Measurements from ENCODE around the gene NUBP2.

Gene NUBP2

GRCh38 chr16:1758923-1759322, 23.8 kb upstream of the NUBP2 start:
- Histone ChIP-seq H3K27me3 (ENCODE audit: control insufficient read depth in 5 of 5, insufficient read depth in 4 of 5, low read length in 5 of 5) (no peaks in the 10 kb centered on the region), H3K36me3 (ENCODE audit: control insufficient read depth in 5 of 5, insufficient read depth in 5 of 5, low read length in 5 of 5) (peaks cover 0 to 89% (median 67%) of the 10 kb centered on the region in 5 donors), H3K9me3 (ENCODE audit: control insufficient read depth in 5 of 5, low read length in 5 of 5) (no peaks in the 10 kb centered on the region), H3K9ac (ENCODE audit: low read length in 5 of 5) (no peak overlapping the region), H3K4me1 (ENCODE audit: control insufficient read depth in 5 of 5, insufficient read depth in 5 of 5, low read length in 5 of 5) (no peaks in the 10 kb centered on the region), H3K4me3 (ENCODE audit: low read depth in 1 of 5, low read length in 5 of 5) (no peak overlapping the region), H3K27ac (ENCODE audit: low read depth, low read length) (no peak overlapping the region)

GRCh38 chr16:1759511-1759910, 23.2 kb upstream of the NUBP2 start:
- Histone ChIP-seq H3K36me3 (ENCODE audit: control insufficient read depth in 5 of 5, insufficient read depth in 5 of 5, low read length in 5 of 5) (peaks cover 0 to 89% (median 69%) of the 10 kb centered on the region in 5 donors), H3K4me1 (ENCODE audit: control insufficient read depth in 5 of 5, insufficient read depth in 5 of 5, low read length in 5 of 5) (no peaks in the 10 kb centered on the region), H3K9me3 (ENCODE audit: control insufficient read depth in 5 of 5, low read length in 5 of 5) (no peaks in the 10 kb centered on the region)

GRCh38 chr16:1760911-1761310, 21.8 kb upstream of the NUBP2 start:
- Histone ChIP-seq H3K9ac (ENCODE audit: low read length in 5 of 5) (no peak overlapping the region), H3K4me1 (ENCODE audit: control insufficient read depth in 5 of 5, insufficient read depth in 5 of 5, low read length in 5 of 5) (no peaks in the 10 kb centered on the region), H3K36me3 (ENCODE audit: control insufficient read depth in 5 of 5, insufficient read depth in 5 of 5, low read length in 5 of 5) (peaks cover 0 to 90% (median 78%) of the 10 kb centered on the region in 5 donors), H3K27me3 (ENCODE audit: control insufficient read depth in 5 of 5, insufficient read depth in 4 of 5, low read length in 5 of 5) (no peaks in the 10 kb centered on the region), H3K4me3 (ENCODE audit: low read depth in 1 of 5, low read length in 5 of 5) (no peak overlapping the region), H3K9me3 (ENCODE audit: control insufficient read depth in 5 of 5, low read length in 5 of 5) (no peaks in the 10 kb centered on the region), H3K27ac (ENCODE audit: low read depth, low read length) (no peak overlapping the region)

More at GRCh38 chr16:1759511-1759910, 23.2 kb upstream of the NUBP2 start:
- H3K4me3 ChIP-seq (ENCODE audit: low read depth in 1 of 5, low read length in 5 of 5), result no peak overlapping the region
- H3K9ac ChIP-seq (ENCODE audit: low read length in 5 of 5), result no peak overlapping the region
- no peaks in the 10 kb centered on the region for H3K27me3 ChIP-seq (ENCODE audit: control insufficient read depth in 5 of 5, insufficient read depth in 4 of 5, low read length in 5 of 5)
- H3K27ac ChIP-seq (ENCODE audit: low read depth, low read length), result no peak overlapping the region

GRCh38 chr16:1761751-1762150, 21.0 kb upstream of the NUBP2 start:
- Histone ChIP-seq H3K4me1 (ENCODE audit: control insufficient read depth in 5 of 5, insufficient read depth in 5 of 5, low read length in 5 of 5) (no peaks in the 10 kb centered on the region), H3K27ac (ENCODE audit: low read depth, low read length) (no peak overlapping the region), H3K4me3 (ENCODE audit: low read depth in 1 of 5, low read length in 5 of 5) (no peak overlapping the region), H3K9me3 (ENCODE audit: control insufficient read depth in 5 of 5, low read length in 5 of 5) (no peaks in the 10 kb centered on the region), H3K27me3 (ENCODE audit: control insufficient read depth in 5 of 5, insufficient read depth in 4 of 5, low read length in 5 of 5) (no peaks in the 10 kb centered on the region), H3K9ac (ENCODE audit: low read length in 5 of 5) (no peak overlapping the region), H3K36me3 (ENCODE audit: control insufficient read depth in 5 of 5, insufficient read depth in 5 of 5, low read length in 5 of 5) (peaks cover 0 to 94% (median 83%) of the 10 kb centered on the region in 5 donors)

GRCh38 chr16:1762196-1762878, 20.4 kb upstream of the NUBP2 start:
- Histone ChIP-seq H3K9ac (ENCODE audit: low read length in 5 of 5) (no peak overlapping the region), H3K36me3 (ENCODE audit: control insufficient read depth in 5 of 5, insufficient read depth in 5 of 5, low read length in 5 of 5) (peaks cover 0 to 97% (median 87%) of the 10 kb centered on the region in 5 donors), H3K27ac (ENCODE audit: low read depth, low read length) (no peak overlapping the region), H3K9me3 (ENCODE audit: control insufficient read depth in 5 of 5, low read length in 5 of 5) (no peaks in the 10 kb centered on the region), H3K27me3 (ENCODE audit: control insufficient read depth in 5 of 5, insufficient read depth in 4 of 5, low read length in 5 of 5) (no peaks in the 10 kb centered on the region), H3K4me3 (ENCODE audit: low read depth in 1 of 5, low read length in 5 of 5) (no peak overlapping the region), H3K4me1 (ENCODE audit: control insufficient read depth in 5 of 5, insufficient read depth in 5 of 5, low read length in 5 of 5) (no peaks in the 10 kb centered on the region)

GRCh38 chr16:1762879-1763520, 19.8 kb upstream of the NUBP2 start:
- H3K27me3 ChIP-seq (ENCODE audit: control insufficient read depth in 5 of 5, insufficient read depth in 4 of 5, low read length in 5 of 5), result no peaks in the 10 kb centered on the region
- H3K36me3 ChIP-seq (ENCODE audit: control insufficient read depth in 5 of 5, insufficient read depth in 5 of 5, low read length in 5 of 5), result peaks cover 0 to 97% (median 87%) of the 10 kb centered on the region in 5 donors
- no peak overlapping the region for H3K9ac ChIP-seq (ENCODE audit: low read length in 5 of 5)
- H3K9me3 ChIP-seq (ENCODE audit: control insufficient read depth in 5 of 5, low read length in 5 of 5), result no peaks in the 10 kb centered on the region
- H3K4me3 ChIP-seq (ENCODE audit: low read depth in 1 of 5, low read length in 5 of 5), result no peak overlapping the region
- no peak overlapping the region for H3K27ac ChIP-seq (ENCODE audit: low read depth, low read length)
- no peaks in the 10 kb centered on the region for H3K4me1 ChIP-seq (ENCODE audit: control insufficient read depth in 5 of 5, insufficient read depth in 5 of 5, low read length in 5 of 5)

GRCh38 chr16:1763521-1764511, 18.9 kb upstream of the NUBP2 start:
- no peak overlapping the region for H3K27ac ChIP-seq (ENCODE audit: low read depth, low read length)
- no peaks in the 10 kb centered on the region for H3K27me3 ChIP-seq (ENCODE audit: control insufficient read depth in 5 of 5, insufficient read depth in 4 of 5, low read length in 5 of 5)
- H3K36me3 ChIP-seq (ENCODE audit: control insufficient read depth in 5 of 5, insufficient read depth in 5 of 5, low read length in 5 of 5), result peaks cover 0 to 97% (median 87%) of the 10 kb centered on the region in 5 donors
- H3K4me3 ChIP-seq (ENCODE audit: low read depth in 1 of 5, low read length in 5 of 5), result no peak overlapping the region
- no peaks in the 10 kb centered on the region for H3K9me3 ChIP-seq (ENCODE audit: control insufficient read depth in 5 of 5, low read length in 5 of 5)
- H3K4me1 ChIP-seq (ENCODE audit: control insufficient read depth in 5 of 5, insufficient read depth in 5 of 5, low read length in 5 of 5), result no peaks in the 10 kb centered on the region
- H3K9ac ChIP-seq (ENCODE audit: low read length in 5 of 5), result no peak overlapping the region

GRCh38 chr16:1764971-1765370, 17.8 kb upstream of the NUBP2 start:
- Histone ChIP-seq H3K4me3 (ENCODE audit: low read depth in 1 of 5, low read length in 5 of 5) (no peak overlapping the region), H3K27ac (ENCODE audit: low read depth, low read length) (no peak overlapping the region), H3K9ac (ENCODE audit: low read length in 5 of 5) (no peak overlapping the region), H3K4me1 (ENCODE audit: control insufficient read depth in 5 of 5, insufficient read depth in 5 of 5, low read length in 5 of 5) (peaks cover 0 to 5% (median 3%) of the 10 kb centered on the region in 5 donors), H3K27me3 (ENCODE audit: control insufficient read depth in 5 of 5, insufficient read depth in 4 of 5, low read length in 5 of 5) (no peaks in the 10 kb centered on the region), H3K9me3 (ENCODE audit: control insufficient read depth in 5 of 5, low read length in 5 of 5) (no peaks in the 10 kb centered on the region), H3K36me3 (ENCODE audit: control insufficient read depth in 5 of 5, insufficient read depth in 5 of 5, low read length in 5 of 5) (peaks cover 0 to 91% (median 84%) of the 10 kb centered on the region in 5 donors)

GRCh38 chr16:1765826-1766225, 16.9 kb upstream of the NUBP2 start:
- Histone ChIP-seq H3K4me3 (ENCODE audit: low read depth in 1 of 5, low read length in 5 of 5) (no peak overlapping the region), H3K36me3 (ENCODE audit: control insufficient read depth in 5 of 5, insufficient read depth in 5 of 5, low read length in 5 of 5) (peaks cover 0 to 82% (median 75%) of the 10 kb centered on the region in 5 donors), H3K4me1 (ENCODE audit: control insufficient read depth in 5 of 5, insufficient read depth in 5 of 5, low read length in 5 of 5) (peaks cover 0 to 13% (median 12%) of the 10 kb centered on the region in 5 donors), H3K9ac (ENCODE audit: low read length in 5 of 5) (no peak overlapping the region), H3K27me3 (ENCODE audit: control insufficient read depth in 5 of 5, insufficient read depth in 4 of 5, low read length in 5 of 5) (no peaks in the 10 kb centered on the region), H3K27ac (ENCODE audit: low read depth, low read length) (no peak overlapping the region), H3K9me3 (ENCODE audit: control insufficient read depth in 5 of 5, low read length in 5 of 5) (no peaks in the 10 kb centered on the region)

Measured in subcutaneous abdominal adipose tissue (tissue), 5 donors.